Loucy (cell line): ENCODE measurements around the gene OAS1.

Experiments
- EZH2phosphoT487 ChIP-seq: fragments of 200-600 bp; IDR thresholded peaks from 2 replicates; pipeline ENCODE4 v1.6.1; 2018; ENCODE audit warnings: antibody characterized with exemption, mild to moderate bottlenecking, moderate library complexity, borderline replicate concordance
- TF ChIP-seq, protein P1 (sequence below): fragments of 200-600 bp; sonication (generic); conservative IDR thresholded peaks from 2 replicates; pipeline ENCODE4 v1.5.1; 2014; ENCODE audit warnings: mild to moderate bottlenecking, antibody characterized with exemption, low read length

DNA sequence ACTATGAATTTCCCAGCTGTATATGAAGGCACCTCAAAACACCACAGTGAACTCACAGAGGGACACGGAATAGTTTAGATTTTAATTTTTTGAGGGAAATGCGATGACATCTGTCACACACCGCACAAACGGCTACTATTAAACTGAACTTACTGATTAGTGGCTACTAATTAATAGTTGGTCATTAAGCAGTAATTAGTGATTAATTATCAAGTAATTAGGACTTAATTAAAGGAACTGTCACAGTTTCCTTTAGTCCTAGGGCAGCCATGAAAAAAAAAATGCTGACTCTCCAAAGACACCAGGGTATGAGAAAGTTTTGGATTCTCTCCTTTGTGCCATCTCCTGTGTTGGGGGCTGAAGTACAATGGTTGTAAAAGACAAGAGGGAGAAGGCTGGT lies 2.9 kb downstream of the OAS1 start:
- TF ChIP-seq, protein P1, sequence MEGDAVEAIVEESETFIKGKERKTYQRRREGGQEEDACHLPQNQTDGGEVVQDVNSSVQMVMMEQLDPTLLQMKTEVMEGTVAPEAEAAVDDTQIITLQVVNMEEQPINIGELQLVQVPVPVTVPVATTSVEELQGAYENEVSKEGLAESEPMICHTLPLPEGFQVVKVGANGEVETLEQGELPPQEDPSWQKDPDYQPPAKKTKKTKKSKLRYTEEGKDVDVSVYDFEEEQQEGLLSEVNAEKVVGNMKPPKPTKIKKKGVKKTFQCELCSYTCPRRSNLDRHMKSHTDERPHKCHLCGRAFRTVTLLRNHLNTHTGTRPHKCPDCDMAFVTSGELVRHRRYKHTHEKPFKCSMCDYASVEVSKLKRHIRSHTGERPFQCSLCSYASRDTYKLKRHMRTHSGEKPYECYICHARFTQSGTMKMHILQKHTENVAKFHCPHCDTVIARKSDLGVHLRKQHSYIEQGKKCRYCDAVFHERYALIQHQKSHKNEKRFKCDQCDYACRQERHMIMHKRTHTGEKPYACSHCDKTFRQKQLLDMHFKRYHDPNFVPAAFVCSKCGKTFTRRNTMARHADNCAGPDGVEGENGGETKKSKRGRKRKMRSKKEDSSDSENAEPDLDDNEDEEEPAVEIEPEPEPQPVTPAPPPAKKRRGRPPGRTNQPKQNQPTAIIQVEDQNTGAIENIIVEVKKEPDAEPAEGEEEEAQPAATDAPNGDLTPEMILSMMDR: no peak
- TF ChIP-seq EZH2phosphoT487: no peak
